Fibroblast of lung (primary cell): Measurements from ENCODE around the gene TTL.

Experiments
- CTCF ChIP-seq, 2 donors: IDR thresholded peaks in 1 of 2; conservative IDR thresholded peaks in 1 of 2; 1 replicate in 1 of 2; 2 replicates in 1 of 2; pipeline ENCODE4 v1.5.1; 2011 to 2012; ENCODE audit warnings: low read length in 2 of 2, control low read depth in 1 of 2, inconsistent platforms in 1 of 2, low read depth in 1 of 2, mild to moderate bottlenecking in 1 of 2
- EZH2 ChIP-seq: IDR thresholded peaks from 2 replicates; pipeline ENCODE4 v1.5.1; 2012; ENCODE audit warnings: low read length, control low read depth, mild to moderate bottlenecking; ENCODE audit errors: missing control alignments

GRCh38 chr2:112459372-112459771 is 22.6 kb upstream of the TTL start:
- no peak for TF ChIP-seq CTCF (conservative IDR thresholded peaks at IDR 0.05 in 1 of 2, IDR thresholded peaks at IDR 0.05 in 1 of 2; ENCODE audit: low read depth in 1 of 2, low read length in 2 of 2)
- no peak for TF ChIP-seq EZH2
